ENCODE results near the gene GALNT2. TPM values are rescaled to one million over a fixed set of nuclear protein-coding genes. Genes with fewer than 3 reads are reported as not detected.
A peak's percentile ranks its signal among the peaks of the same experiment; 100 is the strongest.

Gene GALNT2
- total and polyA plus RNA-seq, 9 of the 15 experiments (the other 6 are each of a cell fraction or from before 2014, with no cell fraction given) = 1.6 to 106 (median 51.9) TPM

DNA sequence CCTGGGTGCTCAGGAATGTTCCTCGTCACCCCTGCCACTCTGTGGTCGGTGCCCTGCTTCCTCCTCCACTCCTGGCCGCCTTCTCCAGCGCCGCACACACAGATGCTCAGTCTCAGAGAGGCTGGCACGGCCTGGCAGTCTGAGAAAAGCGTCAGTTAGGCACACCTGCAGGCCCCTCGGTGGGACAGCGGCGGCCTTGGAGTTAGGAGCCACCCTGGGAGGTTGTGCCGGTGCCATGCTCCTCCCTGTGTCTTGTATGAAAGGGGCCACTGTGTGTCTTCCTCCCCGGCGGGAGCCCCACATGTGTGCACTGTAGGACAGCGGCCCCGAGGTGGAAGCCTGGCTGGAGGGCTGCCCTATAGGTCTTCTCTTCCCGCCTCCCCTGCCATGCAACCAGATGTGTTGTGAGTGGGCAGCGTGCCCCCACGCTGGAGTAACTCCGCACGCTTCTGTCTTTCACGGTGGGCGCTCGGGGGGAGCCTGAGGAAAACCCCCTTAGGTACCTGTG, 213.9 kb downstream of the GALNT2 start:
- CTCF ChIA-PET (ENCODE audit: low intra/inter-chr PET ratio) = no interaction called here
- intact Hi-C loops (cut with micrococcal nuclease) (no loop called here), in situ Hi-C loops (cut with MboI) (no loop called here)
- FAIRE-seq (no peak), ATAC-seq (no peak), DNase-seq (ENCODE audit: extremely low read depth in 1 of 4, low spot score in 3 of 4) (no peak)
- Histone ChIP-seq H3K9me1 (ENCODE audit: control insufficient read depth, insufficient read depth, low read length) (peaks cover 4% of the 10 kb centered on the region), H3K4me2 (ENCODE audit: insufficient read depth, low read length) (no peak overlapping the region), H2AFZ (ENCODE audit: low read depth, low read length) (no peak overlapping the region), H3K79me2 (ENCODE audit: control insufficient read depth, insufficient read depth, low read length) (no peaks in the 10 kb centered on the region), H3K27ac (ENCODE audit: extremely low read depth, low read depth, low read length) (no peak overlapping the region), H4K20me1 (replicated peaks; ENCODE audit: control insufficient read depth, insufficient read depth, low read length) (peaks cover 4% of the 10 kb centered on the region; the same call in 1 of the 2 replicates), H3K9ac (ENCODE audit: insufficient read depth in 1 of 2, low read depth in 2 of 2, low read length in 2 of 2) (no peak overlapping the region), H3K9me3 (replicated peaks; ENCODE audit: control insufficient read depth, insufficient read depth, low read depth, low read length) (no peaks in the 10 kb centered on the region), H3K27me3 (ENCODE audit: control insufficient read depth in 2 of 2, insufficient read depth in 2 of 2, low read length in 2 of 2) (peaks cover 0 to 2% of the 10 kb centered on the region in 2 experiments; a peak in 2 of 5 replicates), H3K36me3 (ENCODE audit: control insufficient read depth, insufficient read depth, low read length) (peaks cover 46% of the 10 kb centered on the region), H3K4me1 (replicated peaks in 1 of 2; ENCODE audit: control insufficient read depth in 2 of 2, insufficient read depth in 2 of 2, low read length in 2 of 2) (peaks cover 0 to 17% of the 10 kb centered on the region in 2 experiments; a peak in 2 of 5 replicates), H3K4me3 (no peak overlapping the region)
- POLR2A ChIA-PET = interaction anchor here (1.0 kb wide), 1 partner anchor 8 kb away, joined by 6 read pairs; no protein-coding TSS in a partner anchor
- no peak for TF ChIP-seq HDAC2 (IDR thresholded peaks at IDR 0.05)
- TF ChIP-seq POLR2G (IDR thresholded peaks at IDR 0.05; ENCODE audit: low read depth, low read length) = peak; percentile 47
- peak; percentile 62 for TF ChIP-seq RBM22 (IDR thresholded peaks at IDR 0.05; ENCODE audit: low read depth, low read length, poor library complexity, severe bottlenecking)
- TF ChIP-seq, protein P1, sequence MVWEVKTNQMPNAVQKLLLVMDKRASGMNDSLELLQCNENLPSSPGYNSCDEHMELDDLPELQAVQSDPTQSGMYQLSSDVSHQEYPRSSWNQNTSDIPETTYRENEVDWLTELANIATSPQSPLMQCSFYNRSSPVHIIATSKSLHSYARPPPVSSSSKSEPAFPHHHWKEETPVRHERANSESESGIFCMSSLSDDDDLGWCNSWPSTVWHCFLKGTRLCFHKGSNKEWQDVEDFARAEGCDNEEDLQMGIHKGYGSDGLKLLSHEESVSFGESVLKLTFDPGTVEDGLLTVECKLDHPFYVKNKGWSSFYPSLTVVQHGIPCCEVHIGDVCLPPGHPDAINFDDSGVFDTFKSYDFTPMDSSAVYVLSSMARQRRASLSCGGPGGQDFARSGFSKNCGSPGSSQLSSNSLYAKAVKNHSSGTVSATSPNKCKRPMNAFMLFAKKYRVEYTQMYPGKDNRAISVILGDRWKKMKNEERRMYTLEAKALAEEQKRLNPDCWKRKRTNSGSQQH (CRISPR knock-in tag; IDR thresholded peaks at IDR 0.05) = no peak
- no peak for TF ChIP-seq ATF1 (CRISPR knock-in tag; IDR thresholded peaks at IDR 0.05)
- TF ChIP-seq ATF1 (tag; IDR thresholded peaks at IDR 0.05) = no peak
- no peak for TF ChIP-seq XRCC3 (IDR thresholded peaks at IDR 0.05)
- no peak for TF ChIP-seq NRF1 (conservative IDR thresholded peaks at IDR 0.05 in 1 of 2, IDR thresholded peaks at IDR 0.05 in 1 of 2)
- no peak for TF ChIP-seq CCNT2 (IDR thresholded peaks at IDR 0.05; ENCODE audit: borderline replicate concordance, extremely low read depth, insufficient read length, low read depth, low read length)
- TF ChIP-seq, protein P2, sequence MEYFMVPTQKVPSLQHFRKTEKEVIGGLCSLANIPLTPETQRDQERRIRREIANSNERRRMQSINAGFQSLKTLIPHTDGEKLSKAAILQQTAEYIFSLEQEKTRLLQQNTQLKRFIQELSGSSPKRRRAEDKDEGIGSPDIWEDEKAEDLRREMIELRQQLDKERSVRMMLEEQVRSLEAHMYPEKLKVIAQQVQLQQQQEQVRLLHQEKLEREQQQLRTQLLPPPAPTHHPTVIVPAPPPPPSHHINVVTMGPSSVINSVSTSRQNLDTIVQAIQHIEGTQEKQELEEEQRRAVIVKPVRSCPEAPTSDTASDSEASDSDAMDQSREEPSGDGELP (CRISPR knock-in tag; IDR thresholded peaks at IDR 0.05; ENCODE audit: borderline replicate concordance) = no peak
- TF ChIP-seq POLR2H (tag; IDR thresholded peaks at IDR 0.05; ENCODE audit: low read depth) = no peak
- no peak for TF ChIP-seq XRCC4 (IDR thresholded peaks at IDR 0.05; ENCODE audit: extremely low read depth, insufficient read depth, insufficient read length)
- TF ChIP-seq, protein P3, sequence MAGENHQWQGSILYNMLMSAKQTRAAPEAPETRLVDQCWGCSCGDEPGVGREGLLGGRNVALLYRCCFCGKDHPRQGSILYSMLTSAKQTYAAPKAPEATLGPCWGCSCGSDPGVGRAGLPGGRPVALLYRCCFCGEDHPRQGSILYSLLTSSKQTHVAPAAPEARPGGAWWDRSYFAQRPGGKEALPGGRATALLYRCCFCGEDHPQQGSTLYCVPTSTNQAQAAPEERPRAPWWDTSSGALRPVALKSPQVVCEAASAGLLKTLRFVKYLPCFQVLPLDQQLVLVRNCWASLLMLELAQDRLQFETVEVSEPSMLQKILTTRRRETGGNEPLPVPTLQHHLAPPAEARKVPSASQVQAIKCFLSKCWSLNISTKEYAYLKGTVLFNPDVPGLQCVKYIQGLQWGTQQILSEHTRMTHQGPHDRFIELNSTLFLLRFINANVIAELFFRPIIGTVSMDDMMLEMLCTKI (IDR thresholded peaks at IDR 0.05; ENCODE audit: partially characterized antibody) = no peak
- no peak for TF ChIP-seq GTF2A2 (tag; IDR thresholded peaks at IDR 0.05)
- no peak for TF ChIP-seq ZNF431 (CRISPR knock-in tag; IDR thresholded peaks at IDR 0.05)
- TF ChIP-seq ZBTB7A (IDR thresholded peaks at IDR 0.05; ENCODE audit: borderline replicate concordance, control insufficient read depth, low read depth, low read length) = no peak
- TF ChIP-seq SRSF3 (IDR thresholded peaks at IDR 0.05; ENCODE audit: insufficient read depth, low read length) = no peak
- TF ChIP-seq TFAM (CRISPR knock-in tag; conservative IDR thresholded peaks at IDR 0.05) = no peak
- WGBS (ENCODE audit: insufficient coverage, low coverage, missing lambda C conversion rate) = 88% methylated on average over 18 of the region's 23 CpGs
- BruUV-seq (replicated peaks) = no TSS peak

Data from K562 (cell line).